Muscle layer of duodenum (tissue), 2 donors: ENCODE measurements around the gene ANKZF1.
A peak's percentile ranks its signal among the peaks of the same experiment; 100 is the strongest.

Experiments
- H3K27ac ChIP-seq: one replicate; pipeline ENCODE4 v1.7.0; 2013; ENCODE audit warnings: mild to moderate bottlenecking, low read length
- H3K27me3 ChIP-seq: one replicate; pipeline ENCODE4 v1.7.0; 2013; ENCODE audit warnings: low read depth, mild to moderate bottlenecking, control low read depth, low read length
- H3K36me3 ChIP-seq, 2 donors: one replicate each; pipeline ENCODE4 v1.7.0; 2013; ENCODE audit warnings: low read length in 2 of 2, control low read depth in 1 of 2, mild to moderate bottlenecking in 1 of 2; ENCODE audit not compliant: insufficient read depth in 2 of 2, control insufficient read depth in 1 of 2
- H3K4me1 ChIP-seq, 2 donors: one replicate each; pipeline ENCODE4 v1.7.0; 2013; ENCODE audit warnings: low read length in 2 of 2, mild to moderate bottlenecking in 2 of 2, control low read depth in 1 of 2, moderate library complexity in 1 of 2; ENCODE audit not compliant: insufficient read depth in 2 of 2, control insufficient read depth in 1 of 2
- H3K4me3 ChIP-seq, 2 donors: one replicate each; pipeline ENCODE4 v1.7.0; 2013; ENCODE audit warnings: low read length in 2 of 2, low read depth in 1 of 2, mild to moderate bottlenecking in 1 of 2
- H3K9me3 ChIP-seq, 2 donors: one replicate each; pipeline ENCODE4 v1.7.0; 2013; ENCODE audit warnings: low read length in 2 of 2, control low read depth in 1 of 2, mild to moderate bottlenecking in 1 of 2; ENCODE audit not compliant: control insufficient read depth in 1 of 2
- donor health status: healthy.

Gene ANKZF1, protein sequence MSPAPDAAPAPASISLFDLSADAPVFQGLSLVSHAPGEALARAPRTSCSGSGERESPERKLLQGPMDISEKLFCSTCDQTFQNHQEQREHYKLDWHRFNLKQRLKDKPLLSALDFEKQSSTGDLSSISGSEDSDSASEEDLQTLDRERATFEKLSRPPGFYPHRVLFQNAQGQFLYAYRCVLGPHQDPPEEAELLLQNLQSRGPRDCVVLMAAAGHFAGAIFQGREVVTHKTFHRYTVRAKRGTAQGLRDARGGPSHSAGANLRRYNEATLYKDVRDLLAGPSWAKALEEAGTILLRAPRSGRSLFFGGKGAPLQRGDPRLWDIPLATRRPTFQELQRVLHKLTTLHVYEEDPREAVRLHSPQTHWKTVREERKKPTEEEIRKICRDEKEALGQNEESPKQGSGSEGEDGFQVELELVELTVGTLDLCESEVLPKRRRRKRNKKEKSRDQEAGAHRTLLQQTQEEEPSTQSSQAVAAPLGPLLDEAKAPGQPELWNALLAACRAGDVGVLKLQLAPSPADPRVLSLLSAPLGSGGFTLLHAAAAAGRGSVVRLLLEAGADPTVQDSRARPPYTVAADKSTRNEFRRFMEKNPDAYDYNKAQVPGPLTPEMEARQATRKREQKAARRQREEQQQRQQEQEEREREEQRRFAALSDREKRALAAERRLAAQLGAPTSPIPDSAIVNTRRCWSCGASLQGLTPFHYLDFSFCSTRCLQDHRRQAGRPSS

DNA sequence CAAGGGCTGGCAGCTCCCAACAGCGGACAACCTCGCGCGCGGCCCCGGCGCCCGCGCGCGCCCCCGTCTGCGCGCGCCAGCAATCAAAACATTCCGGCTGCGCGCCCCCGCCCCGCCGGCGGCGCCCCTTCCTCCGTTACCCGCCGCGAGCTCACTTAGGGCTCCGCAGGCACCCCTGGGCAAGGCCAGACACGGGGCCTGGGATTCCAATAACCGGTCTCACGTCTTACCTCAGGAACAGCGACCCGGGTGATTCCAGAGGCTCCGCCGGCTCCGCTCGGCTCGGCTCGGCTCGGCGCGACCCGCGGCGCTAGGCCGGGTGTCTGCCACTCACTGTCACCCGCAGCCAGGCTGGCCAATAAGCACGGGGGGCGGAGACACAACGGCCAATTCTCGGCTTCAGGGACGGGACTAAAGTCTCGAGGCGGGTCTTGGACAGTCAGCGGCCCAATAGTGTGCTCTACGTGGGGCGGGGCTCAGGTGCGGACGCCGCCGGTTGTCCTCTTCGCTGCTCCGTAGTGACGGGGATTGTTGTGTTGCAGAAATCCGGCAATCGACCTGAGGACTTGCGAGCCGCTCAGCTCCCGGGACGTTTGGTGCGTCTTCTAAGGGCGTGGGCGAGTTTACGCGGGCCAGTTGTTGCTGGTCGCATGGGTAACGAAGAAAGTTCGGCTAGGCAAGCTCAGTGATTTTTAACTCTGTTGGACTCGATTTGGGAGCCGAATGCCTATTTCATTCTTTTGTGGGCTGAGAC lies at the start of gene ANKZF1, which contains the start of gene ATG9A:
Gene ANKZF1, plus strand, starts transcription at position 502 of the 754 bp plus-strand sequence. CDS start 452 bp downstream, outside the sequence.
Gene ATG9A, minus strand, starts transcription at position 332 of the 754 bp plus-strand sequence. CDS start 1,612 bp downstream, outside the sequence.
- H3K4me1 ChIP-seq: peaks cover 10 to 29% of the 10 kb centered on the region in 2 donors
- no peaks in the 10 kb centered on the region for H3K27me3 ChIP-seq
- H3K27ac ChIP-seq: peak within 1 kb of the TSS; percentile 90
- no peaks in the 10 kb centered on the region for H3K9me3 ChIP-seq
- H3K4me3 ChIP-seq: peak within 1 kb of the TSS; percentile 90 to 94
- peaks cover 43% of the 10 kb centered on the region in 2 donors for H3K36me3 ChIP-seq

DNA sequence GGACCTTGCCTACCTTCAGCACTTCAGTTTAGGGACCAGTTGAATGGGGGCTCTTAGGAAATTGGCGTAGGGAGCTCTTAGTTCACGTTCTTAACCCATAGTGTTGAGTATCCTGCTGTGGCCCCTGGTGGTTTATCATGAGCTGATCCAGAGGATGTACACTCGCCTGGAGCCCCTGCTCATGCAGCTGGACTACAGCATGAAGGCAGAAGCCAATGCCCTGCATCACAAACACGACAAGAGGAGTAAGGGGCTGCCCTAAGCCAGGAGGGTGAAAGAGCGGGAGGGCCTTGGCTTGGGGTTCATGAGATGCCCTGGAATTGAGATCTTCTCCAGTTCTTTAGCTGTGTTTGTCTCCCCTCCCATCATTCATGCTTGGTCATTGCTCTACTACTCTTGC lies 48.6 kb upstream of the ANKZF1 start:
- Histone ChIP-seq H3K27ac (no peak overlapping the region), H3K36me3 (peaks cover 49 to 61% of the 10 kb centered on the region in 2 donors), H3K9me3 (no peaks in the 10 kb centered on the region), H3K4me1 (peaks cover 13 to 23% of the 10 kb centered on the region in 2 donors), H3K27me3 (no peaks in the 10 kb centered on the region), H3K4me3 (no peak overlapping the region)

DNA sequence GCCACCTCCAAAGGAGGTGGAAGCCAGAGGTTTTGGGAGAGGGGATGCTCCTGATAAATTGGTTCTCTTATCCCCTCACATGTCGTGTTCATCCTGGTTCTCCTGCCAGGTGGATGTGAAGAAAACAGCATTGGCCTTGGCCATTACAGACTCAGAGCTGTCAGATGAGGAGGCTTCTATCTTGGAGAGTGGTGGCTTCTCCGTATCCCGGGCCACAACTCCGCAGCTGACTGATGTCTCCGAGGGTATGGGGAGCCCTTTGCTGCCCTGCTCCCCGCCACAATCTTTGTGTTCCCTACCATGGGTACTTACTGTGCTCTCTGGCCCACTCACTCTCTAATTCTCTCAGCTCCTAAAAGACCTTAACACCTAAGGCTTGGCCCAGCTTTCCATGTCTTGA lies 48.1 kb upstream of the ANKZF1 start:
- Histone ChIP-seq H3K9me3 (no peaks in the 10 kb centered on the region), H3K36me3 (peaks cover 49 to 61% of the 10 kb centered on the region in 2 donors), H3K4me1 (peaks cover 12 to 21% of the 10 kb centered on the region in 2 donors), H3K4me3 (no peak overlapping the region), H3K27ac (no peak overlapping the region), H3K27me3 (no peaks in the 10 kb centered on the region)

DNA sequence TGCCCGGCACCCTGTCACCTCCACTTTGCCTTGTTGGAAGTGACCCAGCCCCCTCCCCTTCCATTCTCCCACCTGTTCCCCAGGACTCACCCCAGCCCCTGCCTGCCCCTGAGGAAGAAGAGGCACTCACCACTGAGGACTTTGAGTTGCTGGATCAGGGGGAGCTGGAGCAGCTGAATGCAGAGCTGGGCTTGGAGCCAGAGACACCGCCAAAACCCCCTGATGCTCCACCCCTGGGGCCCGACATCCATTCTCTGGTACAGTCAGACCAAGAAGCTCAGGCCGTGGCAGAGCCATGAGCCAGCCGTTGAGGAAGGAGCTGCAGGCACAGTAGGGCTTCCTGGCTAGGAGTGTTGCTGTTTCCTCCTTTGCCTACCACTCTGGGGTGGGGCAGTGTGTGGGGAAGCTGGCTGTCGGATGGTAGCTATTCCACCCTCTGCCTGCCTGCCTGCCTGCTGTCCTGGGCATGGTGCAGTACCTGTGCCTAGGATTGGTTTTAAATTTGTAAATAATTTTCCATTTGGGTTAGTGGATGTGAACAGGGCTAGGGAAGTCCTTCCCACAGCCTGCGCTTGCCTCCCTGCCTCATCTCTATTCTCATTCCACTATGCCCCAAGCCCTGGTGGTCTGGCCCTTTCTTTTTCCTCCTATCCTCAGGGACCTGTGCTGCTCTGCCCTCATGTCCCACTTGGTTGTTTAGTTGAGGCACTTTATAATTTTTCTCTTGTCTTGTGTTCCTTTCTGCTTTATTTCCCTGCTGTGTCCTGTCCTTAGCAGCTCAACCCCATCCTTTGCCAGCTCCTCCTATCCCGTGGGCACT lies 47.1 kb upstream of the ANKZF1 start:
- Histone ChIP-seq H3K4me1 (peaks cover 12 to 21% of the 10 kb centered on the region in 2 donors), H3K27me3 (no peaks in the 10 kb centered on the region), H3K4me3 (no peak overlapping the region), H3K36me3 (peaks cover 49 to 61% of the 10 kb centered on the region in 2 donors), H3K9me3 (no peaks in the 10 kb centered on the region), H3K27ac (no peak overlapping the region)

DNA sequence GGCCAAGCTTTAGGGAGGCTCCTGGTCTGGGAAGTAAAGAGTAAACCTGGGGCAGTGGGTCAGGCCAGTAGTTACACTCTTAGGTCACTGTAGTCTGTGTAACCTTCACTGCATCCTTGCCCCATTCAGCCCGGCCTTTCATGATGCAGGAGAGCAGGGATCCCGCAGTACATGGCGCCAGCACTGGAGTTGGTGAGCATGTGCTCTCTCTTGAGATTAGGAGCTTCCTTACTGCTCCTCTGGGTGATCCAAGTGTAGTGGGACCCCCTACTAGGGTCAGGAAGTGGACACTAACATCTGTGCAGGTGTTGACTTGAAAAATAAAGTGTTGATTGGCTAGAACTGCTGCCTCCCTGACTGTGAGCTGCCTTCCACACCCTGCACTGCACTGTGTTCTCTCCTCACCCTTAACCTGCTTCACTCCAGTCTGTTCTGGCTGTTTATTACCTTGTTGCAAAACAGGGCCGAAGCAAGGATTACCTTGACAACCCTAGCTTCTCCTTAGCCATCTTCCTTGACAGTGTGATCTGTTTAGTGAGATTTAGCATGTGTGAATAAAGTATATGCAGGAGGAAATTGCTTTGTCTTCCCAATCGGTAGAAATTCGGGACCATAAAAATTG lies 46.3 kb upstream of the ANKZF1 start:
- H3K9me3 ChIP-seq: no peaks in the 10 kb centered on the region
- H3K27me3 ChIP-seq: no peaks in the 10 kb centered on the region
- H3K4me3 ChIP-seq: no peak overlapping the region
- no peak overlapping the region for H3K27ac ChIP-seq
- peaks cover 49 to 61% of the 10 kb centered on the region in 2 donors for H3K36me3 ChIP-seq
- H3K4me1 ChIP-seq: peaks cover 12 to 21% of the 10 kb centered on the region in 2 donors

DNA sequence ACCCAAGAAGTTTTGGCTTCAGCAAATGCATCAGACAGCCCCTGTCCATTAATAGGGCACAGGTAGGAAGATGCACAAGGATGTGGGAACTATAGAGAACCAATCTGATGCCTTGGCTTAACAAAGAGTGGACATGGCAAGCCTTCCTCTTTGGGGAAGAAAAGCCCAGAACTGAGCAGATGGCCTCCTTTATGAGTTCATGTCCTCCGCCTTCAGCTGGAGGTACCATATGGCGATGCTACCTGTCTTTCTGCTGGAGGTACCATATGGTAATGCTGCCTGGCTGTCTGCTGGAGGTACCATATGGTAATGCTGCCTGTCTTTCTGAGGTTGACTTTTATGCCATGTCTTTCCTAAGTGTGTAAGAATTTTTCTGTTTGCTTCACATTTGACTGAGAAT lies 45.5 kb upstream of the ANKZF1 start:
- H3K4me3 ChIP-seq: no peak overlapping the region
- peaks cover 49 to 61% of the 10 kb centered on the region in 2 donors for H3K36me3 ChIP-seq
- H3K27me3 ChIP-seq: no peaks in the 10 kb centered on the region
- no peaks in the 10 kb centered on the region for H3K9me3 ChIP-seq
- no peak overlapping the region for H3K27ac ChIP-seq
- peaks cover 7 to 13% of the 10 kb centered on the region in 2 donors for H3K4me1 ChIP-seq

DNA sequence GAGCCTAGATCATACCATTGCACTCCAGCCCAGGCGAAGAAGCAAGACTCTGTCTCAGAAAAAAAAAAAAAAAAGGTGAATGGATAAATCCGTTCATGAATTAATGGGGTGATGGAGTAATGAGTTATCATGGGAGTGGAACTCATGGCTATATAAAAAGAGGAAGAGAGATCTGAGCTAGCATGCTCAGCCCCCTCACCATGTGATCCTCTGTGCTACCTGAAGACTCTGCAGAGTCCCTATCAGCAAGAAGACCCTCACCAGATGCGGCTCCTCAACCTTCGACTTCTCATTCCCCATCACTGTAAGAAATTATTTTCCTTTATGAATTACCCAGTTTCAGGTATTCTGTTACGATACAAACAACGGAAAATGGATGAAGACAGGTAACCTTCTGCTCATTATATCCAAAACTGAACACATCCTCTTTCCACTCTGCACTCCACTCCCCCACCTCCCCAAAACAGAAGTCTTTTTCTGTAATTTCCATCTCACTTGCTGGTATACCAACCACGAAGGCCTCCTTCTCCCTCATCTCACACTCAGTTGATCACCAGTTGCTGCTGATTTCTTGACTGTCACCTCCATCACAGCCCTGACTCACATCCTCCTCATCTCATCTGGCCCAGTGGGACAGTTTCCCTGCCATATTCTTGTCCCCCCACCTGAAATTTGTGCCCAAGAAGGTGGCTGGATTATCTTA lies 42.7 kb upstream of the ANKZF1 start:
- Histone ChIP-seq H3K9me3 (no peaks in the 10 kb centered on the region), H3K27me3 (no peaks in the 10 kb centered on the region), H3K4me3 (no peak overlapping the region), H3K27ac (no peak overlapping the region), H3K36me3 (peaks cover 32 to 35% of the 10 kb centered on the region in 2 donors), H3K4me1 (peaks cover 0 to 4% of the 10 kb centered on the region in 2 donors)

DNA sequence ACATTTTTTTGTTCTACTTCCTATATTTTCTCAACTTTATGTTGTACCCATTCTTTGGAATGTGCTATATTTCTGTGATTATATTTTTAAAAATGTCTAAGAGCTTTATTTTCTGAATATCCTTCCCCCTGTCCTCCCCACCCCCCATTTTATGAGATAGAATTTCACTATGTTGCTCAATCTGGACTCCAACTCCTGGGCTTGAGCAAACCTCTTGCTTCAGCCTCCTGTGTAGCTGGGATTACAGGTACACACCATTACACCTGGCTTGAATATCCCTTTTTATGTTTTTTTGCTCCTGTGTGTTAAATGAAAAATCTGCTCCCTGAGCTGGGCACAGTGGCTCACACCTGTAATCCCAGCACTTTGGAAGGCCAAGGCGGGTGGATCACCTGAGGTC lies 32.2 kb upstream of the ANKZF1 start:
- Histone ChIP-seq H3K9me3 (no peaks in the 10 kb centered on the region), H3K4me3 (no peak overlapping the region), H3K36me3 (no peaks in the 10 kb centered on the region), H3K27ac (no peak overlapping the region), H3K4me1 (no peaks in the 10 kb centered on the region), H3K27me3 (peaks cover 4% of the 10 kb centered on the region)

DNA sequence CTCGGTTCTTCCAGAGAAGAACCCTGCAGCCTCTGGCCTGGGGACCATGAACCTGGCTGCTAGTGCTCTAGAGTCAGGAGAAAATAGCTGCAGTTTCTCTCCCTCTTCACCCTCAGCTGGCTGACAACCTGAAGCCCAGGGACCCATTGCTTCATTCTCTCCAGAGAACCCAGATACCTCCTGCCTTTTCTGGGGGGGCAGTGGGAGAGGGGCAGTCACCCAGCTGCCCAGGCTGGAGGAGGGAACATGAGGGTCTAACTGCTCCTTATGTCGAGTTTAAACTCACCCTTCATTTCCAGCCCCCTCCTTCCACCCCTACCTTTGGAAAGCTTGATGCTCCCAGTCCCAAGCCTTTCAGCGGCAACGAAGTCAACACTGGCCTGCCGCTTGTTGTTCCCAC lies 30.6 kb upstream of the ANKZF1 start:
- no peaks in the 10 kb centered on the region for H3K4me1 ChIP-seq
- no peaks in the 10 kb centered on the region for H3K9me3 ChIP-seq
- no peak overlapping the region for H3K4me3 ChIP-seq
- H3K27me3 ChIP-seq: peaks cover 4% of the 10 kb centered on the region
- H3K27ac ChIP-seq: no peak overlapping the region
- H3K36me3 ChIP-seq: no peaks in the 10 kb centered on the region
